Vagina (tissue), 2 donors: ENCODE measurements around the gene FARP2.

Source experiments
- POLR2AphosphoS5 ChIP-seq, 2 donors: sonication (generic); formaldehyde crosslinking; IDR thresholded peaks; one replicate each; pipeline ENCODE4 v1.9.0; 2017; ENCODE audit warnings: antibody characterized with exemption in 2 of 2, mild to moderate bottlenecking in 2 of 2, low read depth in 1 of 2; ENCODE audit not compliant: insufficient read depth in 1 of 2
- TF ChIP-seq, protein P1 (sequence below), 3 experiments: fragments of 450-650 bp in 2 of 3; fragments of 200-600 bp in 1 of 3; sonication (generic) in 1 of 3; IDR thresholded peaks; one replicate each; pipeline ENCODE4 v1.5.1; 2017 to 2019; ENCODE audit warnings: antibody characterized with exemption in 3 of 3, mild to moderate bottlenecking in 2 of 3, moderate library complexity in 2 of 3

DNA sequence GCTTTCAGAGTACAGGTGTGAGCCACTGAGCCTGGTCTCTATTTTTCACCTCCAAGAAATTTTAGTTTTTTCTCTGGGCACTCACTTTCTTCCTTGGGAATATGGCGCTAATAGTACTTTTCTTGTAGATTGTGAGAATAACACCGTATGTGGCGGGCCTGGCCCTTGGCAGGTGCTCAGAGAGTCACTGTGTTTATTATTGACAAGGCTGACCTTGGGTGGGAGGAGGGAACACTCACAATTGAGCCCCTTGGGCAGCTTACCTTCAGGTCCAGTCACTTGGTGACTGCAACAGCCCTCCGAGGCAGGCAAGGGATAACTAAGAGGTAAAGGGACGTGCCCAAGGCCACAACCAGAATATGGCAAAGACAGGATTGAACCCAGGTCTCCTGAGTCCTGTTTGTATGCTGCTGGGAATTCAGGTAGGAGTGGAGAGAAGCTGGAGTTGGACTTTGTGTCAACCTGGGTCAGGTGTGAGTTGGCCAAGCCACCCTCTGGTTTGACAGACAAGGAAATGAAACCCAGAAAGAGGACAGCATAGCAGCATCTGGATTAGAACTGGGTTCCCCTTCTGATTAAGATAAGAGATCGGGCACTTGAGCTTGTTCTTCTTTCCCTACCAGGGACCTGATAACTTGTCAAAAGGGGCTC is 155.1 kb downstream of the FARP2 start:
- TF ChIP-seq, protein P1, sequence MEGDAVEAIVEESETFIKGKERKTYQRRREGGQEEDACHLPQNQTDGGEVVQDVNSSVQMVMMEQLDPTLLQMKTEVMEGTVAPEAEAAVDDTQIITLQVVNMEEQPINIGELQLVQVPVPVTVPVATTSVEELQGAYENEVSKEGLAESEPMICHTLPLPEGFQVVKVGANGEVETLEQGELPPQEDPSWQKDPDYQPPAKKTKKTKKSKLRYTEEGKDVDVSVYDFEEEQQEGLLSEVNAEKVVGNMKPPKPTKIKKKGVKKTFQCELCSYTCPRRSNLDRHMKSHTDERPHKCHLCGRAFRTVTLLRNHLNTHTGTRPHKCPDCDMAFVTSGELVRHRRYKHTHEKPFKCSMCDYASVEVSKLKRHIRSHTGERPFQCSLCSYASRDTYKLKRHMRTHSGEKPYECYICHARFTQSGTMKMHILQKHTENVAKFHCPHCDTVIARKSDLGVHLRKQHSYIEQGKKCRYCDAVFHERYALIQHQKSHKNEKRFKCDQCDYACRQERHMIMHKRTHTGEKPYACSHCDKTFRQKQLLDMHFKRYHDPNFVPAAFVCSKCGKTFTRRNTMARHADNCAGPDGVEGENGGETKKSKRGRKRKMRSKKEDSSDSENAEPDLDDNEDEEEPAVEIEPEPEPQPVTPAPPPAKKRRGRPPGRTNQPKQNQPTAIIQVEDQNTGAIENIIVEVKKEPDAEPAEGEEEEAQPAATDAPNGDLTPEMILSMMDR (IDR thresholded peaks at IDR 0.05), result no peak
- TF ChIP-seq POLR2AphosphoS5 (IDR thresholded peaks at IDR 0.05; ENCODE audit: insufficient read depth in 1 of 2, low read depth in 1 of 2), result no peak
